Subcutaneous adipose tissue (tissue), 4 donors: ENCODE results near the gene DELE1. TPM values are rescaled to one million over a fixed set of nuclear protein-coding genes. Genes with fewer than 3 reads are reported as not detected.

Source experiments
- total RNA-seq, 4 donors: library from RNA; depleted of rRNA; stranded (reverse); fragments of >200 nt; gene quantifications; one replicate each; pipeline ENCODE4 v1.1.0, GENCODE V29; 2016
- TF ChIP-seq, protein P1 (sequence below): fragments of 450-650 bp; IDR thresholded peaks from one replicate; pipeline ENCODE4 v1.5.1; 2016; ENCODE audit warnings: low read depth, mild to moderate bottlenecking, control low read depth, antibody characterized with exemption, moderate library complexity

DELE1 gene, protein sequence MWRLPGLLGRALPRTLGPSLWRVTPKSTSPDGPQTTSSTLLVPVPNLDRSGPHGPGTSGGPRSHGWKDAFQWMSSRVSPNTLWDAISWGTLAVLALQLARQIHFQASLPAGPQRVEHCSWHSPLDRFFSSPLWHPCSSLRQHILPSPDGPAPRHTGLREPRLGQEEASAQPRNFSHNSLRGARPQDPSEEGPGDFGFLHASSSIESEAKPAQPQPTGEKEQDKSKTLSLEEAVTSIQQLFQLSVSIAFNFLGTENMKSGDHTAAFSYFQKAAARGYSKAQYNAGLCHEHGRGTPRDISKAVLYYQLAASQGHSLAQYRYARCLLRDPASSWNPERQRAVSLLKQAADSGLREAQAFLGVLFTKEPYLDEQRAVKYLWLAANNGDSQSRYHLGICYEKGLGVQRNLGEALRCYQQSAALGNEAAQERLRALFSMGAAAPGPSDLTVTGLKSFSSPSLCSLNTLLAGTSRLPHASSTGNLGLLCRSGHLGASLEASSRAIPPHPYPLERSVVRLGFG
- total RNA-seq: 10 to 100 TPM; 46.3 to 88.9 (median 77.6) TPM

DNA sequence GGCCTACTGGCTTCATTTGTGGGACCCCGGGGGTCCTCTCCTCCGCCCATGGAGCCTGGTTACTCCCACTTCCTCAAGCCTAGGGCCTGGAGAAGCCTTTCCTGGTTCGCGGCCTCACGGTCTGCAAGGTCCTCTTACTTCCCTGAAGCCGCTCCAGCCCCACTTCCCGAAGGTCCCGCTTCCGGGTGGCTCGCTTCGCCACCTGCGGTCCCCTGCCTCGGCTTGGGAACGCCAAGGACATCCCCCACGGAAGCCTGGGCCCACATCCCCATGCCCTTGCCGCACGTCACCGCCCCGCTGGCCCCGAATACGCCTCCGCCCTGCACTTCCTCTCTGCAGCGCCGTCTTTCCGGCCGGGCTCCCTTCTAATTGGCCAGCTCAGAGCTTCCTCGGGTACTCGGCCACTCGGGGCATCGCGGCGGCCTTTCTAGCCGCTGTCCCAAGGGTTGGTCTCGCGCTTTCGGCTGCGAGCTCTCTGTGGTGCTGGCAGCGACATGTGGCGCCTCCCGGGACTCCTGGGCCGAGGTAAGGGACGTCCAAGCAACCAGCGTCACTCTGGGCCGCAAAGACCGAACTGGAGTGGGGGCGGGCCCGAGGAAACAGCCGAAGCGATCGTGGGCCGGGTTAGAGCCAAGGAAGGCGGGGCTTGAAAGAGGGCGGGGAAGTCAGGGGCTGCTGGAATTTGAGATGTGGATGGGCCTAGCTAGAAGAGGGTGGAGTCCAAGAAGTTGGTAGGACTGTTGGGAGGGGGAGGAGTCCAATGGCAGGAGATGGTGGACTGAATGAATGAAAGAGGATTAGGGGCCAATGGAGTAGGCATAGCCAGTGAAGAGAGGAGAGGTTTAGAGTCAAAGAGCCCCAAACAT is at the start of gene DELE1:
DELE1 (plus strand) TSS at position 424 of the 866 bp plus-strand sequence; CDS start at position 495, 71 bp downstream.
- TF ChIP-seq, protein P1, sequence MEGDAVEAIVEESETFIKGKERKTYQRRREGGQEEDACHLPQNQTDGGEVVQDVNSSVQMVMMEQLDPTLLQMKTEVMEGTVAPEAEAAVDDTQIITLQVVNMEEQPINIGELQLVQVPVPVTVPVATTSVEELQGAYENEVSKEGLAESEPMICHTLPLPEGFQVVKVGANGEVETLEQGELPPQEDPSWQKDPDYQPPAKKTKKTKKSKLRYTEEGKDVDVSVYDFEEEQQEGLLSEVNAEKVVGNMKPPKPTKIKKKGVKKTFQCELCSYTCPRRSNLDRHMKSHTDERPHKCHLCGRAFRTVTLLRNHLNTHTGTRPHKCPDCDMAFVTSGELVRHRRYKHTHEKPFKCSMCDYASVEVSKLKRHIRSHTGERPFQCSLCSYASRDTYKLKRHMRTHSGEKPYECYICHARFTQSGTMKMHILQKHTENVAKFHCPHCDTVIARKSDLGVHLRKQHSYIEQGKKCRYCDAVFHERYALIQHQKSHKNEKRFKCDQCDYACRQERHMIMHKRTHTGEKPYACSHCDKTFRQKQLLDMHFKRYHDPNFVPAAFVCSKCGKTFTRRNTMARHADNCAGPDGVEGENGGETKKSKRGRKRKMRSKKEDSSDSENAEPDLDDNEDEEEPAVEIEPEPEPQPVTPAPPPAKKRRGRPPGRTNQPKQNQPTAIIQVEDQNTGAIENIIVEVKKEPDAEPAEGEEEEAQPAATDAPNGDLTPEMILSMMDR: no peak

DNA sequence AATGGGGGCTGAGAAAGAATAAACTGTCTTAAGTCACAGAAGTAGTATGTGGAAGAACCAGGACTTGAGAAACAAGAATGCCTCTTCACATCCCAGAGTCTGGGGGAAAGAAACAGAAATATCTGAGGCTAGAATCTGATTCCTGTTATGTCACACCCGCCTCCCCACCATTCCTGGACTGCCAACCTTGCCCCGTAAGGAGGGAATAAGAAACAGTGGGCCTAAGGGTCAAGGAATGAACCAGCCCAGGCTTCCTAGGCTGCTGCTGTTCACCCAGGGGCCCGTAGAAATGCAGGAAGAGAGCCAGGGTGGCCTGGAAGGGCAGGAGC is 49.8 kb upstream of the DELE1 start:
- TF ChIP-seq, protein P1: no peak

DNA sequence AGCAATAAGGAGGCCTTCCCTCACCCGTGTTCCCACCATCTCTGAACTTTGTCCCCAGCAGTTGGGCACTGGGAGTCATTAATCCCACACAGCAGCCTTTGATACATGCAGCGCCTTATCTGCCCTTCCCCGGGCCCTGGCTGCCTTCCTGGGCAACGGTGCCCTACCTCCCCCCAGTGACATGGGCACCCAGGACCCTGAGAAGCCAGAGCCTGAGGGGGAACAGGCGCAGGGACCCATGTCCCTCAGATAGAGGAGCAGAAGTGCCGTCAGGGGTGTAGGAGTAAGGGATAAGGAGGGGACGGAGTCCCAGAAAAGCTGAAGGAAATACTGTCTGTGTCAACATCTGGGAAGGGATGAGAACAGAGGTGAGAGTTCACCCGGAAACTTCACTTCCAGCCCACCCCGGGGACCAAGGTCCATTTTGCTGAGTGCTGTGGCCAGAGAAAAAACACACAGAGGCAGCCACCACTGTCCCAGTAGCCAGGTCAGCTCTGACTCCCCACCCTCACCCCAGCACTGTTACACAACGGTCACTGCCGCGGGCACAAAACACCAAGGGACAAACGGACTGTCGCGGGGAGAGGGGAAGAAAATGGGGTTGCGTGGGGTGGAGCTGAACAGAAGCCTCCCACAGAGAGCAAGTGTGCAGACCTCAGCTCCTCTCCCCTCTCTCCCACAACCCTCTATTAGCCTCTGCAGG is 49.3 kb upstream of the DELE1 start:
- TF ChIP-seq, protein P1: no peak

DNA sequence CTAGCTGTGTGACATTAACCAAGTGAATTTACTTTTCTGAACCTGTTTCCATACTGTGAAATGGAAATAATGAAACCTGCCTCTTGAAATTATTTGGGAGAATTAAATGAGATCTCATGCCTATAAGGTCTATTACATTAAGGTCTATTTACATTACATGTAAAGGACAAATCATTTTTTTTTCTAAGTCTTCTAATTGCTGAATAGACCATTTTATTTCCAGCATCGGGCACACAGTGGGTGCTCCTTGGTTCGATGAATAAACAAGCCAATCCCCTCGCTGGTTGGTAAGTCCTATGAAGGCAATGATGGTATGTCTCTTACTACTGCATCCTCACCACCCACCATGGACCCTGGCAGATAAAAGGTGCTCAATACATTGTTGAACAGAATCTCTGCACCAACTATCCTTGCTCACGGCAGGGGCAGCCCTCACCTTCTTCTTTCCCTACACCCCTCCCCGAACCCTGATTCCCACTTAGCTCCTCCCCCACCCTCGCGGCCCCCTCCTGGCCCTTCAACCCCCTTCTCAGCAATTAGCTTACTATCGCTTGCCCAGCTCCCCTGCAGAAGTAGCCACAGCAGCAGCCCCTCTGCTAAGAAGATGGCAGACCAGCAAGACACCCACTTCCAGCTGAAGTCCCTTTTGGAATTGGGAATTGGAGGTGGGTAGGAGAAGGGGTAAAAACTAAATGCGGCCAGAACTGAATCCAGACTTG is 48.5 kb upstream of the DELE1 start:
- TF ChIP-seq, protein P1: no peak

DNA sequence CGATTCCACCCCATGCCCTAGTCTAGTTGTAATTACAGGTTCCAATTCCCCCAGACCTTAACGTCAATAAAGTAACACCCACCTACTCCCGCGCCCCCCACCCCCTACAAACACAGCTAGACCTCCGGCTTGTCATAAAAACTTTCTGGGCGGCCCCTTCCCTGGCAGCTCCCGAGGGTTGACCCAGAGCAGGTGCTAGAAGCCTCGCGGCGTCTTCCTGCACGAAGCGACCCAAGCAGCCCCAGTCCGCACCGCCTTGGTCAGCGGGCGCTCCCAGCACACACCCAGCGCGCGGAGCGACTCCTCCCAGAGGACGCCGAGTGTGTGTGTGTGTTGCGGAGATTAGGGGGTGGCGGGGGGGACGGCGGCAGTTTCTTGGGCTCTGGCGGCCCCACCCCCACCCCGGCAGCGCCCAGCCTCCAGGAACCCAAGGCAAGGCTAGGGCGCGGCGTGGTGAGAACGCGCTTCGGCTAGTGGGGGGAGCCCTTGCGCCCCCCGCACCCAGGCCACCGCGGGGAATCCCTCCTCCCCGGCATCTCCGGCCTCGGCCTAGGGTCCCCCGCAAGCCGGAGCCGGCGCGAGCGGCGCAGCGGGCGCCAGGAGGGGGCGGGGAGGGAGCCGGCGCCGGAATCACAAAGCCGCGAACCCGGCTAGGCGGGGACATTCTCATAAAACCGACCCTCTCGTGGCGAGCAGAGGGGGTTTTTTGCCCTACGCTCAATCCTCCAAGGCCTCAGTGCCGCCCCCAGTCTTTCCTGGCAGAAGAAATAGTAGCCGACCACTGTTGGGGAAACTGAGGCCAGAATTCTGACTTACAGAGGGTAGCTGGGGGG is 47.7 kb upstream of the DELE1 start:
- TF ChIP-seq, protein P1: no peak

DNA sequence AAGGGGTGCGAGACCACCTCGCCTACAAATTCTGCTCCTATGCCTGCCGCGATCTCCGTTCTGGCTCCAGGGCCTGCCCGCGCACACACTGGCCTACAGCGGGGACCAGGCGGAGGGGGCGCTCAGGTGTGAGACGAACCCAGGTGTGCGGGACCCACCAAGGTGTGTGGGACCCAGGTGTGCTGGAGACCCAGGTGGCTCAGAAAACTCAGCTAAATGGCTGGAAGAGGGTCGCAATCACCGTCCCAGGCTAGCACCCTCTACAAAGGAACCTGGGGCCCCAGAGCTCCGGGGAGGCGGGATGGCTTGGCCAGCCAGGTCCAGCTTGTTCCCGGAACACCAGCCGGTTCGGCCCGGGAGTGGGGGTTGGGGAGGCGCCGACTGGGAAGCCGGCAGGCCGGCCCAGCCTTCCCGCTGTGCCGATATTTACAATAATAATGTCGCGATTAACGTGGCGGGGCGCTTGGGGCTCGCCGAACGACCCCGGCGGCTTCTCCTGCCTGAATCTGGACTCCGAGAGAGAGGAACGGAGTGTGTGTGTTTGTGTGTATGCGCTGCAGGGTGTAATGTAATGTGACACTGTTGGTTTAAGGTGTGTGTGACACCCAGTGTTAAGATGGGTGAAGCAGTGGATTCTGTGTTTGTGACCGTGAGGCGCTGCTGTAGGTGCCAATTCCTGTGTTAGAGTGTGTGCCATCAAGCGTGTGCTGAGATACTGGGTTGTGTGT is 46.9 kb upstream of the DELE1 start:
- TF ChIP-seq, protein P1: no peak
